Activated naive CD8-positive, alpha-beta T cell treated with anti-CD3 and anti-CD28 coated beads, Interleukin-2, amount 10 ng/mL, durations not matched to agents 7 days and 5 days (primary cell): ENCODE measurements around the gene DCUN1D2. TPM values are rescaled to one million over a fixed set of nuclear protein-coding genes. Genes with fewer than 3 reads are reported as not detected.

Experiments
- ATAC-seq: fragments of 150-1000 bp; cut with Tn5 transposase; one replicate; pipeline ENCODE4 v1.10.0; 2021; ENCODE audit warnings: low read depth, moderate library complexity
- POLR2A ChIA-PET: fragments of 350-600 bp; sonication (Branson Sonifier 250); formaldehyde crosslinking; loops from one replicate; lab custom pipeline; 2021; ENCODE audit warnings: antibody characterized with exemption; lab: Charles Lee
- DNase-seq: peaks from one replicate; pipeline ENCODE4 v3.0.0; 2021
- H3K27ac Mint-ChIP-seq: one replicate; pipeline ENCODE4 v1.8.0; 2022; ENCODE audit warnings: mild to moderate bottlenecking, mixed read lengths
- H3K27me3 Mint-ChIP-seq: one replicate; pipeline ENCODE4 v1.8.0; 2022; ENCODE audit warnings: mild to moderate bottlenecking, moderate library complexity, mixed read lengths
- H3K36me3 Mint-ChIP-seq: one replicate; pipeline ENCODE4 v1.8.0; 2021; ENCODE audit warnings: mild to moderate bottlenecking, mixed read lengths
- H3K4me1 Mint-ChIP-seq: one replicate; pipeline ENCODE4 v1.8.0; 2021; ENCODE audit warnings: mixed read lengths
- H3K4me3 Mint-ChIP-seq: one replicate; pipeline ENCODE4 v1.8.0; 2022; ENCODE audit warnings: mild to moderate bottlenecking, moderate library complexity, mixed read lengths
- H3K9me3 Mint-ChIP-seq: one replicate; pipeline ENCODE4 v1.8.0; 2021; ENCODE audit warnings: mixed read lengths
- total RNA-seq, 2 experiments: library from RNA; stranded (reverse); gene quantifications; one replicate each; pipeline ENCODE4 v1.2.3, GENCODE V29; 2021

The DCUN1D2 gene
- total RNA-seq, 2 experiments from 2014 or later: 25.4 to 26.3 TPM

- Mint-ChIP-seq H3K9me3 (no peaks in the 10 kb centered on the region), H3K4me3 (no peak overlapping the region), H3K4me1 (no peaks in the 10 kb centered on the region), H3K27me3 (peaks cover 2% of the 10 kb centered on the region), H3K27ac (no peak overlapping the region), H3K36me3 (no peaks in the 10 kb centered on the region)
- ATAC-seq: no peak
- DNase-seq: no peak
- POLR2A ChIA-PET: no interaction called here
Observed at GRCh38 chr13:113422807-113423519, 67.5 kb downstream of the DCUN1D2 start.

- Mint-ChIP-seq H3K27ac (no peak overlapping the region), H3K4me1 (no peaks in the 10 kb centered on the region), H3K9me3 (no peaks in the 10 kb centered on the region), H3K36me3 (no peaks in the 10 kb centered on the region), H3K4me3 (no peak overlapping the region), H3K27me3 (peaks cover 4% of the 10 kb centered on the region)
- no peak for ATAC-seq
- no peak for DNase-seq
- POLR2A ChIA-PET: no interaction called here
Observed at GRCh38 chr13:113421673-113422270, 68.7 kb downstream of the DCUN1D2 start.

- POLR2A ChIA-PET: no interaction called here
- no peaks in the 10 kb centered on the region for H3K36me3 Mint-ChIP-seq
- ATAC-seq: no peak
- H3K4me3 Mint-ChIP-seq: no peak overlapping the region
- H3K27ac Mint-ChIP-seq: no peak overlapping the region
- no peaks in the 10 kb centered on the region for H3K4me1 Mint-ChIP-seq
- H3K9me3 Mint-ChIP-seq: no peaks in the 10 kb centered on the region
- H3K27me3 Mint-ChIP-seq: peaks cover 4% of the 10 kb centered on the region
- no peak for DNase-seq
Observed at GRCh38 chr13:113420833-113421600, 69.5 kb downstream of the DCUN1D2 start.

- no peak overlapping the region for H3K27ac Mint-ChIP-seq
- no peak for ATAC-seq
- POLR2A ChIA-PET: no interaction called here
- no peaks in the 10 kb centered on the region for H3K36me3 Mint-ChIP-seq
- no peaks in the 10 kb centered on the region for H3K4me1 Mint-ChIP-seq
- H3K9me3 Mint-ChIP-seq: no peaks in the 10 kb centered on the region
- DNase-seq: no peak
- H3K4me3 Mint-ChIP-seq: no peak overlapping the region
- peaks cover 4% of the 10 kb centered on the region for H3K27me3 Mint-ChIP-seq
Observed at GRCh38 chr13:113420232-113420631, 70.3 kb downstream of the DCUN1D2 start.

GRCh38 chr13:113419531-113420193, 70.8 kb downstream of the DCUN1D2 start:
- H3K27me3 Mint-ChIP-seq: peaks cover 4% of the 10 kb centered on the region
- H3K4me1 Mint-ChIP-seq: no peaks in the 10 kb centered on the region
- no peaks in the 10 kb centered on the region for H3K36me3 Mint-ChIP-seq
- POLR2A ChIA-PET: no interaction called here
- DNase-seq (no peak), ATAC-seq (no peak)
- H3K9me3 Mint-ChIP-seq: no peaks in the 10 kb centered on the region
- H3K4me3 Mint-ChIP-seq: no peak overlapping the region
- H3K27ac Mint-ChIP-seq: no peak overlapping the region

- POLR2A ChIA-PET: no interaction called here
- no peak for DNase-seq
- Mint-ChIP-seq H3K9me3 (no peaks in the 10 kb centered on the region), H3K27ac (no peak overlapping the region), H3K27me3 (peaks cover 4% of the 10 kb centered on the region), H3K4me3 (no peak overlapping the region), H3K4me1 (no peaks in the 10 kb centered on the region), H3K36me3 (no peaks in the 10 kb centered on the region)
- ATAC-seq: no peak
Observed at GRCh38 chr13:113418722-113419049, 71.8 kb downstream of the DCUN1D2 start.

GRCh38 chr13:113417836-113418721, 72.4 kb downstream of the DCUN1D2 start:
- Mint-ChIP-seq H3K36me3 (no peaks in the 10 kb centered on the region), H3K4me3 (no peak overlapping the region)

DNA sequence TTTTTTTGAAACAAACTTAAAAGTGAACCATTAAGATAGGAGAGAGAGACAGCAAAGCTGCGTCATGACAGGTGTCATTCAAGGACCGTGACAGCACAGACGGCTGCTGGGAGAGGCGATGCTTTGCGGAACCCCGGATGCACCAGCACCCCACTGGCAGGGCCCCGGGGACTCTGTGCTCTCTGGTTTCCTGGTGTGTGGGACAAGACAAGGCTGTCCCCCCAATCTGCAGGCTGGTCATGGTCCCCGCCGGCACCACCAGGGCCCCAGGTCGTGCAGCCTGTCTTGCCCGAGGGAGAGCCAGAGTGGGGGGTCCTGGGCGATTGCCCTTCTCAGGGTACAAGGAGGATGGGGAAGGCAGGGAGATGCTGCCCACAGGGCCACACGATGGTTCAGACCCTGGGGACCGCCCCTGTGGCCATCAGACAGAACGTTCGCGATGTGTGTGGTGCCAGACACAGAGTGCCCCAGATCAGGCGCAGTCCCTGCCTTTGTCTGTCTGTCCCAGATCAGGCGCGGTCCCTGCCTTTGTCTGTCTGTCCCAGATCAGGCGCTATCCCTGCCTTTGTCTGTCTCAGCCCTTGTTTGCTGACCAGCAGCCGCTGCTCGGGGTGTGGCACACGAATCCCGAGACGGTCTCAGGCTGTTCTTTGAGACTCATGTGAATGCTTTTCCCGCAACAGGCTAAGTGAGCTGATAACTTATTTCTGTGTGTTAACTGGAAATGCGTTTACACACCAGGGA, 73.3 kb downstream of the DCUN1D2 start:
- ATAC-seq: no peak
- no peak for DNase-seq
- H3K4me3 Mint-ChIP-seq: no peak overlapping the region
- POLR2A ChIA-PET: no interaction called here
- peaks cover 2% of the 10 kb centered on the region for H3K9me3 Mint-ChIP-seq
- peaks cover 4% of the 10 kb centered on the region for H3K27me3 Mint-ChIP-seq
- no peak overlapping the region for H3K27ac Mint-ChIP-seq
- H3K36me3 Mint-ChIP-seq: no peaks in the 10 kb centered on the region
- no peaks in the 10 kb centered on the region for H3K4me1 Mint-ChIP-seq

More at GRCh38 chr13:113417836-113418721, 72.4 kb downstream of the DCUN1D2 start:
- Mint-ChIP-seq H3K9me3 (peaks cover 1% of the 10 kb centered on the region), H3K27me3 (peaks cover 4% of the 10 kb centered on the region), H3K4me1 (no peaks in the 10 kb centered on the region), H3K27ac (no peak overlapping the region)
- no peak for DNase-seq
- POLR2A ChIA-PET: no interaction called here
- no peak for ATAC-seq

DNA sequence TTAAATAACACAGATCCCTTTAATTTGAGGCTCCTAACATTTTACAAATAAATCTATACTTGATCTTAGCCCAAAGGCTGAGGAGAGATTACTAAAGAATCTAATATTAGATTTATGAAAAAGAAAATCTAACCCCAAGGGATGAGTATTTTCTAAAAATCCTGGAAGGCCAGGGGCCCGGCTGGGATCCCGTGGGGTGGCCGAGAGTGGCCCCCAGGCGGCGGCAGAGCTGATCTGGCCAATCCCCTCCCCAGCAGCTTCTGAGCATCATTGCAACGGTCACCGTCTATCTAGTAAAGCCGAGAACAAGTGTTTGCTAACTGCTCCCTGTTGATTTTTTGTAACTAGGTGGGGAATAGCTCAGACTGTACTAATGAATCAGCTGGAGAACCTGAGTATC, 74.7 kb downstream of the DCUN1D2 start:
- Mint-ChIP-seq H3K27me3 (peaks cover 4% of the 10 kb centered on the region), H3K27ac (no peak overlapping the region), H3K36me3 (no peaks in the 10 kb centered on the region), H3K4me3 (no peak overlapping the region), H3K4me1 (no peaks in the 10 kb centered on the region), H3K9me3 (peaks cover 2% of the 10 kb centered on the region)
- POLR2A ChIA-PET: no interaction called here
- DNase-seq (no peak), ATAC-seq (no peak)

- ATAC-seq (no peak), DNase-seq (no peak)
- no peak overlapping the region for H3K4me3 Mint-ChIP-seq
- H3K27me3 Mint-ChIP-seq: peaks cover 4% of the 10 kb centered on the region
- POLR2A ChIA-PET: no interaction called here
- H3K4me1 Mint-ChIP-seq: no peaks in the 10 kb centered on the region
- H3K36me3 Mint-ChIP-seq: no peaks in the 10 kb centered on the region
- no peak overlapping the region for H3K27ac Mint-ChIP-seq
- peaks cover 2% of the 10 kb centered on the region for H3K9me3 Mint-ChIP-seq
Observed at GRCh38 chr13:113415032-113415431, 75.5 kb downstream of the DCUN1D2 start.

- Mint-ChIP-seq H3K4me3 (no peak overlapping the region), H3K36me3 (no peaks in the 10 kb centered on the region), H3K4me1 (no peaks in the 10 kb centered on the region), H3K27me3 (peaks cover 4% of the 10 kb centered on the region), H3K9me3 (peaks cover 2% of the 10 kb centered on the region), H3K27ac (no peak overlapping the region)
- POLR2A ChIA-PET: no interaction called here
- ATAC-seq (no peak), DNase-seq (no peak)
Observed at GRCh38 chr13:113414335-113414734, 76.2 kb downstream of the DCUN1D2 start.

GRCh38 chr13:113413898-113414282, 76.6 kb downstream of the DCUN1D2 start:
- Mint-ChIP-seq H3K4me1 (no peaks in the 10 kb centered on the region), H3K27ac (no peak overlapping the region), H3K9me3 (peaks cover 2% of the 10 kb centered on the region), H3K4me3 (no peak overlapping the region), H3K27me3 (peaks cover 2% of the 10 kb centered on the region), H3K36me3 (no peaks in the 10 kb centered on the region)
- POLR2A ChIA-PET: no interaction called here
- DNase-seq (no peak), ATAC-seq (no peak)
